Measurements from ENCODE around the gene TRAK2.
A peak's percentile ranks its signal among the peaks of the same experiment; 100 is the strongest.
"Not testable (repeated sequence)": the region's sequence is repeated elsewhere in the genome, so short reads cannot be mapped to it uniquely, and the experiment has no call there.

Gene TRAK2

GRCh38 chr2:201414099-201415023 lies 36.9 kb downstream of the TRAK2 start:
- peak; percentile 47 for DNase-seq

GRCh38 chr2:201413552-201413951 lies 37.7 kb downstream of the TRAK2 start:
- no peak for DNase-seq

- DNase-seq = no peak
Measured at GRCh38 chr2:201413143-201413542, 38.1 kb downstream of the TRAK2 start.

- peak; percentile 74 for DNase-seq
Measured at GRCh38 chr2:201411421-201411820, 39.8 kb downstream of the TRAK2 start.

GRCh38 chr2:201408931-201409330 lies 42.3 kb downstream of the TRAK2 start:
- DNase-seq = no peak

- no peak for DNase-seq
Measured at GRCh38 chr2:201407265-201407664, 44.0 kb downstream of the TRAK2 start.

- peak; percentile 92 for DNase-seq
Measured at GRCh38 chr2:201406077-201406662, 45.1 kb downstream of the TRAK2 start.

GRCh38 chr2:201404699-201405280 lies 46.5 kb downstream of the TRAK2 start:
- no peak for DNase-seq

GRCh38 chr2:201403880-201404279 lies 47.4 kb downstream of the TRAK2 start:
- DNase-seq = peak; percentile 71

GRCh38 chr2:201402651-201403562 lies 48.4 kb downstream of the TRAK2 start:
- peak; percentile 86 for DNase-seq

GRCh38 chr2:201401815-201402214 lies 49.4 kb downstream of the TRAK2 start:
- DNase-seq = no peak

- peak; percentile 16 for DNase-seq
Measured at GRCh38 chr2:201396595-201396994, 54.7 kb downstream of the TRAK2 start.

- DNase-seq = no peak
Measured at GRCh38 chr2:201383136-201383535, 68.1 kb downstream of the TRAK2 start.

- peak; percentile 21 for DNase-seq
Measured at GRCh38 chr2:201378496-201379397, 72.5 kb downstream of the TRAK2 start.

GRCh38 chr2:201377218-201377617 lies 74.0 kb downstream of the TRAK2 start:
- no peak for DNase-seq

GRCh38 chr2:201369775-201370174 lies 81.5 kb downstream of the TRAK2 start:
- DNase-seq = no peak

GRCh38 chr2:201369318-201369717 lies 81.9 kb downstream of the TRAK2 start:
- not testable (repeated sequence) for DNase-seq

- no peak for DNase-seq
Measured at GRCh38 chr2:201366146-201366545, 85.1 kb downstream of the TRAK2 start.

GRCh38 chr2:201363857-201364560 lies 87.2 kb downstream of the TRAK2 start:
- DNase-seq = peak; percentile 50

- DNase-seq = peak; percentile 18
Measured at GRCh38 chr2:201362396-201362795, 88.9 kb downstream of the TRAK2 start.
